ENCODE measurements around the gene GCAT.

GRCh38 chr22:37764622-37765021 is 43.1 kb upstream of the GCAT start:
- TF ChIP-seq TAF1 (conservative IDR thresholded peaks at IDR 0.05): no peak
- TF ChIP-seq FOXA2 (IDR thresholded peaks at IDR 0.05): no peak
- no peak for TF ChIP-seq FOXA1 (IDR thresholded peaks at IDR 0.05)
- TF ChIP-seq RAD21 (IDR thresholded peaks at IDR 0.05): no peak
- no peak for TF ChIP-seq CTCF (IDR thresholded peaks at IDR 0.05; ENCODE audit: low read depth, low read length, missing input control)
- TF ChIP-seq YY1 (IDR thresholded peaks at IDR 0.05): no peak
- TF ChIP-seq EGR1 (IDR thresholded peaks at IDR 0.05; ENCODE audit: low read depth in 2 of 2): no peak
- no peak for TF ChIP-seq MAX (IDR thresholded peaks at IDR 0.05)
- no peak for TF ChIP-seq HNF4G (IDR thresholded peaks at IDR 0.05)
- no peak for TF ChIP-seq HNF4A (conservative IDR thresholded peaks at IDR 0.05)
- no peak for TF ChIP-seq ATF3 (IDR thresholded peaks at IDR 0.05)
- no peak for TF ChIP-seq SP1 (IDR thresholded peaks at IDR 0.05)
- TF ChIP-seq REST (IDR thresholded peaks at IDR 0.05): no peak
- no peak for TF ChIP-seq JUND (IDR thresholded peaks at IDR 0.05)
